Adrenal gland (tissue), 12 donors: ENCODE data around the gene TDRD7. TPM values are rescaled to one million over a fixed set of nuclear protein-coding genes. Genes with fewer than 3 reads are reported as not detected.

Experiments
- DNase-seq, 7 donors: peaks; one replicate each; pipeline ENCODE4 v3.0.0-alpha.2; 2019 to 2020
- H3K27ac ChIP-seq, 5 donors: fragments of 200-600 bp; sonication (generic) in 4 of 5; 1 replicate in 3 of 5; 2 replicates in 2 of 5; pipeline versions ENCODE4 v1.5.1 to v1.8.0; 2016 to 2020; ENCODE audit warnings: mild to moderate bottlenecking in 1 of 5
- H3K27me3 ChIP-seq: fragments of 200-600 bp; 2 replicates; pipeline ENCODE4 v1.8.0; 2021
- H3K36me3 ChIP-seq, 2 donors: fragments of 200-600 bp; replicated peaks in 1 of 2; 1 replicate in 1 of 2; 2 replicates in 1 of 2; pipeline versions ENCODE4 v1.5.1 to v1.8.0; 2018 to 2022
- H3K4me1 ChIP-seq, 2 donors: fragments of 200-600 bp; replicated peaks in 1 of 2; 1 replicate in 1 of 2; 2 replicates in 1 of 2; pipeline versions ENCODE4 v1.5.1 to v1.8.0; 2018 to 2021
- H3K4me3 ChIP-seq, 4 donors: fragments of 200-600 bp; sonication (generic) in 3 of 4; one replicate each; pipeline ENCODE4 v1.5.1; 2016 to 2018
- H3K9me3 ChIP-seq, 3 donors: fragments of 200-600 bp; sonication (generic) in 1 of 3; replicated peaks in 1 of 3; 1 replicate in 2 of 3; 2 replicates in 1 of 3; pipeline versions ENCODE4 v1.5.1 to v1.8.0; 2016 to 2021
- CTCF ChIP-seq, 6 experiments: fragments of 450-650 bp in 4 of 6; fragments of 200-600 bp in 2 of 6; sonication (generic) in 1 of 6; IDR thresholded peaks; 1 replicate in 5 of 6; 2 replicates in 1 of 6; pipeline versions ENCODE4 v1.5.1 to v1.8.0; 2016 to 2021; ENCODE audit warnings: antibody characterized with exemption in 6 of 6, mild to moderate bottlenecking in 2 of 6, moderate library complexity in 1 of 6
- POLR2A ChIP-seq, 2 donors: fragments of 450-650 bp; IDR thresholded peaks; one replicate each; pipeline ENCODE4 v1.6.1; 2017; ENCODE audit warnings: antibody characterized with exemption in 2 of 2, mild to moderate bottlenecking in 2 of 2, moderate library complexity in 1 of 2
- WGBS, 4 donors: extraction: QIAGEN DNeasy Blood & Tissue Kit in 2 of 4; methylation state at CpG; one replicate each; pipeline versions ENCODE4 v1.1.5 to v1.1.7; 2013 to 2017; 5-methylcytosine and 5-hydroxymethylcytosine counted together
- intact Hi-C, 2 donors: fragments of 100-400 bp; cut with DNase I; formaldehyde crosslinking; loops; one replicate each; pipeline versions ENCODE4 v1.14.1 to v1.15.0; 2022 to 2023
- polyA plus RNA-seq, 3 donors: library from polyadenylated mRNA; stranded (reverse); fragments of 200-250 nt in 2 of 3; fragments of 350-450 nt in 1 of 3; fragmentation: Illumina TruSeq in 1 of 3; extraction: RNeasy Lipid Tissue Mini Kit (QIAGEN cat#74804) in 1 of 3; gene quantifications; one replicate each; pipeline ENCODE4 v1.2.3, GENCODE V29; 2013 to 2014
- total RNA-seq, 9 donors: library from RNA; depleted of rRNA in 4 of 9; stranded (reverse); fragments of >200 nt in 4 of 9; fragments of 120-200 nt in 1 of 9; fragmentation: NEBNext Ultra II Directional in 1 of 9; extraction: Animal tissue kit (Norgen Biotek cat#: 25700) in 1 of 9; gene quantifications; one replicate each; pipeline versions ENCODE4 v1.1.0 to v1.2.4, GENCODE V29; 2013 to 2023
- donor health status: healthy with polysubstance abuse.
- donor health status: Bipolar disorder and iron deficiency.
- donor health status: DM: yes; HTN: yes; CAD: no.
- donor health status: DM: no; HTN: no; CAD: no.
- donor health status: DM: no; HTN: no; CAD: no.
- donor health status: DM: yes; HTN: yes; CAD: no.

The TDRD7 gene
- total and polyA plus RNA-seq, 12 donors, result 5.2 to 13.3 (median 9.2) TPM

GRCh38 chr9:97500263-97500662 is 88.4 kb downstream of the TDRD7 start:
- peaks cover 0 to 5% of the 10 kb centered on the region in 2 donors for H3K36me3 ChIP-seq
- TF ChIP-seq CTCF (IDR thresholded peaks at IDR 0.05) (no peak), POLR2A (IDR thresholded peaks at IDR 0.05) (no peak)
- no peak overlapping the region for H3K27ac ChIP-seq
- H3K27me3 ChIP-seq, result no peaks in the 10 kb centered on the region
- intact Hi-C loops, result no loop called here
- WGBS, 4 donors, result 63 to 77% (median 68%) methylated on average over 5 of the region's 5 CpGs
- DNase-seq, result no peak
- H3K4me1 ChIP-seq, result peaks cover 30 to 33% of the 10 kb centered on the region in 2 donors
- H3K9me3 ChIP-seq, result no peaks in the 10 kb centered on the region
- H3K4me3 ChIP-seq, result no peak overlapping the region

DNA sequence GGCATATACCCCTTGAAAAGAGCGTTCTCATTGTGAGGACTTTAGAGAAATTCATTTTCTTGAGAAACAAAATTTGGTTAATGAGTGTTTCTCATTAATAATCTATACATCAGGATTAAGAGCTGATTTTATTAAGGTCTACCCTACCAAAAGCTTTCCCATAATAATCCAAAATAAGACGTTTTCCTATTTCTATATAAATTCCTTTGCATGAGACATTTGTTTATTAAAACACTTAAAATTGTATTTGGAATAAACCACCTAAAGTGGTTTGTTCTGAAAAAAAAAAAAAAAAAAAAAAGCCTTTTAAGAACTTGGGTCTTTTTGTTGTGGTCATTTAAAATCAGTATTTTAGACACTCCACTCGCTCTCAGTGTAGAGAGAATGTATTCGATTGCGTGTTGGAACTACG is 88.9 kb downstream of the TDRD7 start:
- Histone ChIP-seq H3K9me3 (no peaks in the 10 kb centered on the region), H3K4me1 (peaks cover 32 to 38% of the 10 kb centered on the region in 2 donors), H3K27ac (peak overlapping the region in 2 of 5 donors; percentile 64 to 86), H3K36me3 (peaks cover 0 to 5% of the 10 kb centered on the region in 2 donors), H3K27me3 (no peaks in the 10 kb centered on the region), H3K4me3 (peak overlapping the region in 2 of 4 donors; percentile 27 to 95)
- no peak for DNase-seq
- intact Hi-C loops, result no loop called here
- 18 to 28% (median 25%) methylated on average over 6 of the region's 6 CpGs for WGBS, 4 donors
- TF ChIP-seq POLR2A (IDR thresholded peaks at IDR 0.05) (no peak), CTCF (IDR thresholded peaks at IDR 0.05) (no peak)

- H3K4me3 ChIP-seq, result peak within 1 kb of the TSS; percentile 48 to 95 (median 78)
- DNase-seq, result peak; percentile 59 to 82 (median 81)
- H3K36me3 ChIP-seq, result peaks cover 0 to under 1% of the 10 kb centered on the region in 2 donors
- 0 to 1% (median 1%) methylated on average over 14 to 83 of the region's 87 CpGs for WGBS, 4 donors
- peak within 1 kb of the TSS in 4 of 5 donors; percentile 21 to 87 (median 82) for H3K27ac ChIP-seq
- intact Hi-C loops, result no loop called here
- peak in 1 of 6 experiments; percentile 13 for TF ChIP-seq CTCF (IDR thresholded peaks at IDR 0.05)
- TF ChIP-seq POLR2A (IDR thresholded peaks at IDR 0.05), result peak in 1 of 2 donors; percentile 55
- H3K27me3 ChIP-seq, result no peaks in the 10 kb centered on the region
- no peaks in the 10 kb centered on the region for H3K9me3 ChIP-seq
- H3K4me1 ChIP-seq, result peaks cover 32 to 43% of the 10 kb centered on the region in 2 donors
Observed at GRCh38 chr9:97501177-97501971, 89.5 kb downstream of the TDRD7 start, which contains the start of gene TMOD1. Gene TMOD1 (plus strand): TSS chr9:97501666. CDS start chr9:97524189, 22,523 bp downstream.

GRCh38 chr9:97501972-97502221 is 90.0 kb downstream of the TDRD7 start:
- intact Hi-C loops, result no loop called here

More at GRCh38 chr9:97501972-97502221, 90.0 kb downstream of the TDRD7 start:
- DNase-seq, result no peak
- no peak for TF ChIP-seq CTCF (IDR thresholded peaks at IDR 0.05)
- peak in 1 of 2 donors; percentile 22 for TF ChIP-seq POLR2A (IDR thresholded peaks at IDR 0.05)
- Histone ChIP-seq H3K4me3 (peak overlapping the region; percentile 48 to 95 (median 78)), H3K36me3 (no peaks in the 10 kb centered on the region), H3K9me3 (no peaks in the 10 kb centered on the region), H3K27me3 (no peaks in the 10 kb centered on the region), H3K4me1 (peaks cover 32 to 43% of the 10 kb centered on the region in 2 donors), H3K27ac (peak overlapping the region in 3 of 5 donors; percentile 78 to 87 (median 86))
- WGBS, 4 donors, result 0 to 1% (median 1%) methylated on average over 5 to 30 of the region's 30 CpGs; no CpG with 5 or more reads in 1 of the 4 donors
